MV-4-11 (cell line): ENCODE results near the gene NPC1.
"Not testable (repeated sequence)": the region's sequence is repeated elsewhere in the genome, so short reads cannot be mapped to it uniquely, and the experiment has no call there.

ENCODE experiments used
- DNase-seq: peaks from one replicate; lab custom pipeline; 2025; lab: John Stamatoyannopoulos, UW

The NPC1 gene

GRCh38 chr18:23586249-23587196, at the start of gene NPC1:
Gene NPC1, minus strand, starts transcription at chr18:23586506. Its CDS starts 163 bp downstream, at chr18:23586343.
- peak; percentile 86 for DNase-seq

DNA sequence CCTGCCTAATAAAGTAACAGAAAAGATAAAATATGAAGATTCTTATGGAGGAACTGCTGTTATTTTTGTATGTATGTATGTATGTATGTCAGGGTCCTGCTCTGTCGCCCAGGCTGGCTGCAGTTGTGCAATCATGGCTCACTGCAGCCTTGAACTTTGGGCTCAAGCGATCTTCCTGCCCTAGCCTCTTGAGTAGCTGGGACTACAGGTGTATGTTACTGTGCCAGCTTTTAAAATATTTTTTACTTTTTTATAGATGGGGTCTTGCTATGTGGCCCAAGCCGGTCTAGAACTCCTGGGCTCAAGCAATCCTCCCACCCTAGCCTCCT, 49.7 kb upstream of the NPC1 start:
- peak; percentile 15 for DNase-seq

DNA sequence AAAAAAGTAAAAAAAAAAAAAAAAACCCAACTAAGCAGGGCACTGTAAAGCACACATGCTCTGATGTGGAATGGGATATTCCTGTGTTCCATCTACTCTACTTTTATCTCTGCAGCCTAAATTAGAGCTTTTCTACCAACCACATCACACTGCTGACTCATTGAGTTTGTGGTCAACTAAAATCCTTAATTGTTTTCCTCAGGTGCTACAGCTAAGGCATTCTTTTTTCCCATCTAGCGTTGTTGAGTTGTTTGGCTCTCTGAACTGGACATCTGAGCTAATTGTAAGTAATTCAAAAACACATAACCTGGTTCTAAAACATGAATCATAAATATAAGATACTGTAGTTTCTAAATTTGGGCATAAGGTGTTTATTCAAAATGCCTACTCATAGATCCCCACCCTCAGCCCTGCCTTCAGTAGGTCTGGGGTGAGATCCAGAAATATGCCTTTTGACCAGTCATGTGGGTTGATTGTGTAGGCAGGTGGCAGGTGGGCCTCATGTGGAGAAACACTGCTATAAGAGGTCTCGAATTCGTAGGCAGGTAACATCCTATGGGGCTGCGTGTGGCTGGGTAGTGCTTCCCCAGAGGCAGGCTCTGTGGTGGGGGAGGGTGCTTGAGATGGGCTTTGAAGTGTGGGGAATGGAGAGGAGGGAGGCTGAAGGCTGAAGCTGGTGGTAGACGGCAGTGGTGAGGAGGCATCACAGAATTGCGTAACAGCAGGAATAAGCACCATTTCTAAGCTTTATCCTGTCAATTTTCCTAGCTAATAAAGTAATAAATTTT, 49.2 kb upstream of the NPC1 start:
- no peak for DNase-seq

GRCh38 chr18:23634692-23635091, 48.4 kb upstream of the NPC1 start:
- DNase-seq, result peak; percentile 86

DNA sequence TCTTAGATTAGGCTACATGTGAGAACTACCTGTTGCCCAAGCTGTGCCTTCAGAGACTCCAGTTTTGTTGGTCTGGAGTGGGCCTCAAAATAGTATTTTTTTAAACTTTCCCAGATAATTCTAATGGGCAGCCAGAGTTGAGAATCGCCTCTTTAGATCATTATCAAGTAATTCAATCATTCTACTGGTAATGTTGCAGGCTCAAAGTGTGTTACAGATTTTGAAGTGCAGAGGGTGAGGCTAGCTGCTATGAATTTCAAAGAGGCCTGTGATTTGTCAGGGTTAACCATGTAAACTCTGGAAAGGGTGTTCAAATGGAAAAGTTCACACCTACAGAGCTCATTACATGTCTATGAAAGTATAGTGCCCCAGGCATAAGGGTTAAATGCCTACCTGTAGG, 46.3 kb upstream of the NPC1 start:
- no peak for DNase-seq

GRCh38 chr18:23631746-23632145, 45.4 kb upstream of the NPC1 start:
- DNase-seq, result no peak

DNA sequence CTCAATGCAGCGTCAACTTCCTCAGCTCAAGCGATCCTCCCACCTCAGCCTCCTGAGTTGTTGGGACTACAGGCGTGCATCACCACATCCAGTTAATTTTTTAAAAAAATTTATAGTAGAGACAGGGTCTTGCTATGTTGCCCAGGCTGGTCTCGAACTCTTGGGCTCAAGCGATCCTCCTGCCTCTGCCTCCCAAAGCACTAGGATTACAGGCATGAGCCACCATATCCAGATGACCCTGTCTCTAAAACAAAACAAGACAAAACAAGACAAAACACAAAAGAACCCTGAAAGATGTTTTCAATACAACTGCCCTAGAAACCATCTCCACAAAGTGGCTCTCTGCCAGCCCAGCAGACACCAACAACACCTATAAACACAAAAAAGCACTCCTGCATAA, 45.0 kb upstream of the NPC1 start:
- no peak for DNase-seq

- DNase-seq, result no peak
These were observed 43.2 kb upstream of the NPC1 start for GRCh38 chr18:23629444-23629946.

- DNase-seq, result no peak
These were observed 41.7 kb upstream of the NPC1 start for GRCh38 chr18:23627970-23628369.

- DNase-seq, result peak; percentile 76
These were observed 41.0 kb upstream of the NPC1 start for GRCh38 chr18:23627321-23627720.

- no peak for DNase-seq
These were observed 40.4 kb upstream of the NPC1 start for GRCh38 chr18:23626451-23627279.

- DNase-seq, result no peak
These were observed 36.7 kb upstream of the NPC1 start for GRCh38 chr18:23623040-23623439.

DNA sequence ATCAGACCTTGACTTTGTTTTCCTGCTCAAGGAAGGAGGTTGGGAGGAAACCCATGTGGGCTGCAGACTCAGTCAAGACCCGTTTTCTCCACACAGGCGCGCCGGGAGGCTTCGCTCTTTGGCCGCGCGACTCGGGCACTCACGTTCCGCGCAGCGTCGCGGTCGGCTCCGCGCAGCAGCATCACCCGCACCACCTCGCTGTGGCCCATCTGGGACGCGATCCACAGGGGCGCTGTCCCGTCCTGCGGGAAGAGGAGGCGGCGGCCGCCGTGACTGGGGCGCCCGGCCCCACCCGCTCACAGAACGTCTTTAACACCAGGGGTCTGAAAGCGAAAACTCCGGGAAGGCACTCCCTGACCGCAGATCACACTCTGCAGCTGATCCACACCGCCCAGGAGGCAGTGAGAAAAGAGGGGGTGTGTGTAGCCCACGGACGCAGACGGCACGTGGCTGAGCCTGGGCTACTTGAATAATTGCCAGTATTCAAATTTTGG, 33.1 kb upstream of the NPC1 start:
- no peak for DNase-seq

- peak; percentile 67 for DNase-seq
These were observed 32.6 kb upstream of the NPC1 start for GRCh38 chr18:23618862-23619387.

DNA sequence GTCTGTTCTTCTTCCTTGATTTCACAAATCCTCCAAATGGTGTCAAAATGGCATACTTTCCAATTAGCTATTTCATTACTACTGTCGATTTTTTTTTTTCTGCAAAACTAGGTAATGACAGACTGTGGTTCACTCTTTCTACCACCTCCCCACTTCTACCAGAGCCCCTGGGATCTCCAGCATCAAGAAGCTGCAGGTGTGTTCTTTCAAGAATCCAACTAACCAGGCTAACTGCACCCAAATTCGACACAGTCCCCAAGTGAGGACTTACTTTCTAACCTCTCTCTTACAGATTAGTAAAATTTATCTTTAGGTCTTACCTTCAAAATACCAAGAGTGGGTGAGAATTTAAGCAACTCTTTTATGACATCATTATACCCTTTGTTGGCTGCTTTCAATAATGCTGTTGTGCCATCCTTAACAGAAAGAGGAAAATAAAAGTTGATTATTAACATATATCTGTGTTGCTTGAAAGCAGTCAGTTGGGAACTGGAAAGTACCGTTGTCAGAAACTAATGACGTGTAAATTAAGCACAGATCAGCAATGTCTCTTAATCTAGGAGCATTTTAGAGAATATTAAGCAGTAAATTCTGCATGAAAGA, 31.2 kb upstream of the NPC1 start:
- DNase-seq, result no peak

- peak; percentile 52 for DNase-seq
These were observed 30.0 kb upstream of the NPC1 start for GRCh38 chr18:23616258-23616657.

DNA sequence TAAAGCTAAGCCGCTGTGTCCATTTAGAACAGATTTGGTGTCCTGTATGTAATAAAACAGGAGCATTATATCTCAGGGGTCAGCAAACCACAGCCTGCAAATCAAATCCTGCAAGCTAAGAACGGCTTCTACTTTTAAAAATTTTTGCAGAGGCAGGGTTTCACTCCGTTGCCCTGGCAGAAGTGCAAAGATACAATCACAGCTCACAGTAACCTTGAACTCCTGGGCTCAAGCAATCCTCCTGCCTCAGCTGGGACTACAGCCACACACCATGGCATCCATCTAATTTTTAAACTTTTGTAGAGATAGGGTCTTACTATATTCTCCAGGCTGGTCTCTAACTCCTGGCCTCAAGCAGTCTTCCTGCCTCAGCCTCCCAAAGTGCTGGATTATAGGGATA, 28.6 kb upstream of the NPC1 start:
- DNase-seq, result no peak

DNA sequence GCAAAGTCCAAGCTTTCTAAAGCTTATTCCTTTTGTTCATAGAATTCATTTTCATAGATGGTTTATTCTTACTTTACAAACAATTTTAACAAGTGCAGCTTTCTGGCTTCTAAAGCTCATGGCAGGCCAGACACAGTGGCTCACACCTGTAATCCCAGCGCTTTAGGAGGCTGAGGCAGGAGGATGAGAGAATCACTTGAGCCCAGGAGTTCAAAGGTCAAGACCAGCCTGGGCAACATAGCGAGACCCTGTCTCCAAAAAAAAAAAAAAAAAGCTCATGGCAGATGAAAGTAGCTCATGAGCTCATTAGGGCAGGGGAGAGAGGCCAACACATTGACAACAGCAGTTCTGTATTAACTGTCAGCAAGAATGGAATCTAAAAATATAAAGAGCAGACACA, 28.1 kb upstream of the NPC1 start:
- no peak for DNase-seq

- not testable (repeated sequence) for DNase-seq
These were observed 26.8 kb upstream of the NPC1 start for GRCh38 chr18:23613091-23613475.

- DNase-seq, result no peak
These were observed 26.3 kb upstream of the NPC1 start for GRCh38 chr18:23612434-23613090.
